Measurements from ENCODE around the gene OR52E4. TPM values are rescaled to one million over a fixed set of nuclear protein-coding genes. Genes with fewer than 3 reads are reported as not detected.

OR52E4 gene
- total and polyA plus RNA-seq, 8 donors = not detected

DNA sequence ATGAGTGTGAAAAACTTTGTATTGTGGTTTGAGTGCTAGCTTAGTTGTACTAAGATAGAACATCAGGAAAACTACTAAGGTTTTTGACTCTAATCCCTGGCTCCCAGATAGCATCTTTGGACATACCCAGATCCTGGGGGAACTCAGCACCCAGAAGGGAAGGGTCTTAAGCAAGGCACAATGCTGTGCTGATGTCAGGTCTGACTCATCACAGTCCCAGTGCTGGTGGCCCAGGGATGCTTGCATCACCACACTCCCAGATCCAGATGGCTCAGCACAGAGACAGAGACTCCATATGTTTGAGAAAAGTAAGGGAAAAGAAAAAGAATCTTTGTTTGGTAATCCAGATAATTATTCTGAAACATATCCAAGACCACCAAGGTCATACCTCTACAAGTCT, 43.4 kb downstream of the OR52E4 start:
- intact Hi-C loops (cut with DNase I) = no loop called here
- ATAC-seq = no peak

DNA sequence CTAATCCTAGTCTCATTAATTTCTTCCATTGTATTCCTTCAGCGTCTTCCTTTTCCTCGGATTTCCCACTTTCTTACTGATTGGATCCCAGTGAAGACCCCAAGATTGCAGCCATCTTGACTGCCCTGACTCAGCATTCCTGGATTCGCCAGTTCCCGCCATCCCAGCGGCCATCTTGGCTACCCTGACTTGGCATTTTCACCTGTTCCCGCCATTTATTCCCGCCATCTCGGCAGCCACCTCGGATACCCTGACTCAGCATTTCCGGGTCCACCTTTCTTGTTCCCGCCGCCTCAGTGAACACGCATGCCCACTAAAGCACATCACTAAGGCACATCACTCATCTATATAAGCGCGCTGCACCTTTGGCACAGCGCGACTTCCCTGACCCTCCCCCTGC, 47.8 kb downstream of the OR52E4 start:
- Histone ChIP-seq H3K4me3 (no peak overlapping the region), H3K4me1 (no peaks in the 10 kb centered on the region), H3K27ac (no peak overlapping the region), H3K9me3 (no peaks in the 10 kb centered on the region), H3K27me3 (no peaks in the 10 kb centered on the region), H3K36me3 (no peaks in the 10 kb centered on the region)
- no peak for ATAC-seq
- no peak for FAIRE-seq
- no peak for DNase-seq
- no peak for TF ChIP-seq CTCF (IDR thresholded peaks at IDR 0.05)
- intact Hi-C loops (cut with DNase I) = no loop called here
- 87 to 90% methylated on average over 17 of the region's 17 CpGs for WGBS, 2 donors

More for the DNA sequence above, 43.4 kb downstream of the OR52E4 start:
- no peaks in the 10 kb centered on the region for H3K27me3 ChIP-seq
- no peak overlapping the region for H3K27ac ChIP-seq
- H3K36me3 ChIP-seq = no peaks in the 10 kb centered on the region
- no peaks in the 10 kb centered on the region for H3K4me1 ChIP-seq
- no peak for TF ChIP-seq CTCF (IDR thresholded peaks at IDR 0.05)
- FAIRE-seq (no peak), DNase-seq (no peak)
- H3K9me3 ChIP-seq = no peaks in the 10 kb centered on the region
- H3K4me3 ChIP-seq = no peak overlapping the region

DNA sequence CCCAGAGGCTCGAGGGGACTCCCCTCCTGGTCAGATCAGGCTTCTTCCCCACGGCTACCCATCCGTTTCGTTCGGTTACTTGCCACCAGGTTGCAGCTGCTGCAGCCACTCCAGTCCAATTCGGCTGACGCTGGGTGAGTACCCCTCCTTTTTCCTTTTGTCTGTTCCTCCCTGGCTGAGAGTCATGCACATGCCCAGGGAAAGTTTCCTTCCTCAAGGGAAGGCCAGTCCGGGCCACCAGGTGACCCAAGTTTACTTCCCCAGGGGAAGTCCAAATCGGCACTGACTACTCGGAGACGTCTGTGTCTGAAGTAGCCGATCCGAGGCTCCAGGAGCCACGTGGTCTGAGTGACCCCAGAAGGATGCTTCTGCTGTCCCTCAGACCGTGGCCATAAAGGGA, 48.4 kb downstream of the OR52E4 start:
- WGBS, 2 donors = 76 to 78% methylated on average over 15 of the region's 15 CpGs
- ATAC-seq (no peak), DNase-seq (no peak), FAIRE-seq (no peak)
- TF ChIP-seq CTCF (IDR thresholded peaks at IDR 0.05) = no peak
- Histone ChIP-seq H3K36me3 (no peaks in the 10 kb centered on the region), H3K4me1 (no peaks in the 10 kb centered on the region), H3K27ac (no peak overlapping the region), H3K4me3 (no peak overlapping the region), H3K9me3 (no peaks in the 10 kb centered on the region), H3K27me3 (no peaks in the 10 kb centered on the region)
- intact Hi-C loops (cut with DNase I) = no loop called here

DNA sequence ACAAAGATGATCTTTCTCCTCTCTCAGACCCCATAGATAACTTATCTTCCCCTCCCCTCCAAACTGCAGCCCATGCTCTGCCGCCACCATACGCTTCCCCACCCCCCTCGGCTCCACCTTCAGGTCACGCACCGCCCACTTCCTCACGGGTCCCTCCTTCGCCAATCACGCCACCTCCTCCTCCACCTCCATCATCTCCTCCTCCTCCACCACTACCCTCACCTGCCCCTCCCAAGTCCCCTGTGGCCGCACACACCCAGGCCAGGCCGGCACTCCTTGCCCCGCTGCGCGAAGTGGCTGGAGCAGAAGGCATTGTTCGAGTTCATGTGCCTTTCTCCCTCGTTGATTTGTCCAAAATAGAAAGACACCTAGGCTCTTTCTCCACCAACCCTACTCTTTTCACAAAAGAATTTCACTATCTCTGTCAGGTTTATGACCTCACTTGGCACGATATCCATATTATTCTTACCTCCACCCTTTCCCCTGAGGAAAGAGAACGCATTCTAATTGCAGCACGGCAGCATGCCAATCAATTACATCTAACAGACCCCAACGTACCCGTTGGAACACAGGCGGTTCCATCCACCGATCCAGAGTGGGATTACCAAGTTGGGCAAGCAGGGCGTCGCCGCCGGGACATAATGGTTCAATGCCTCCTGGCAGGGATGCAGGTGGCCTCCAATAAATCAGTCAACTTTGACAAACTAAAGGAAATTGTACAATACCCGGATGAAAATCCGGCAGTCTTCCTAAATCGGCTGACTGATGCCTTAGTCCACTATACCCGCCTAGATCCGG, 49.3 kb downstream of the OR52E4 start:
- no peak for ATAC-seq
- WGBS, 2 donors = 81 to 84% methylated on average over 31 of the region's 31 CpGs

More for the DNA sequence above, 49.3 kb downstream of the OR52E4 start:
- DNase-seq (no peak), FAIRE-seq (no peak)
- Histone ChIP-seq H3K4me1 (no peaks in the 10 kb centered on the region), H3K36me3 (no peaks in the 10 kb centered on the region), H3K27ac (no peak overlapping the region), H3K27me3 (no peaks in the 10 kb centered on the region), H3K9me3 (no peaks in the 10 kb centered on the region), H3K4me3 (no peak overlapping the region)
- TF ChIP-seq CTCF (IDR thresholded peaks at IDR 0.05) = no peak
- intact Hi-C loops (cut with DNase I) = no loop called here

Data from pancreas (tissue), 10 donors.